ENCODE data around the gene CHRNA3.

DNA sequence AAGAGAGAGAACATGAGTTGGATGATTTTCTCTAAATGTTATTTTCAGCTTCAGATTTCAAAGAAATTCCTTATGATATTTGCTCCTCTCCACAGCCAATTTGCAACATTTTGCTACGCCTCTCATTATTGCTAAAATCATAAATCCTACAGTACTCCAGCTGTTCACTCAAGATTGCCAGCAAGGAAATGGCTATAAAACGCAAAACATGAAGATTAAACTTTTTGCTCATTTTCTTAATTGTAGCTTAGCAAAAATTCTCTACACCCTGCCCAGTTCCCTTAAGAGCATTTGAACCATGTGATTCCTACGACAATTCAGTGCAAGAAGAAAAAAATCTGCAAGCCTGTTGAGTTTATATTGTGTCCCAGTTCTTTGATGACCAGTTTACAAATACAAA, 6.8 kb downstream of the CHRNA3 start:
- TF ChIP-seq, protein P1, sequence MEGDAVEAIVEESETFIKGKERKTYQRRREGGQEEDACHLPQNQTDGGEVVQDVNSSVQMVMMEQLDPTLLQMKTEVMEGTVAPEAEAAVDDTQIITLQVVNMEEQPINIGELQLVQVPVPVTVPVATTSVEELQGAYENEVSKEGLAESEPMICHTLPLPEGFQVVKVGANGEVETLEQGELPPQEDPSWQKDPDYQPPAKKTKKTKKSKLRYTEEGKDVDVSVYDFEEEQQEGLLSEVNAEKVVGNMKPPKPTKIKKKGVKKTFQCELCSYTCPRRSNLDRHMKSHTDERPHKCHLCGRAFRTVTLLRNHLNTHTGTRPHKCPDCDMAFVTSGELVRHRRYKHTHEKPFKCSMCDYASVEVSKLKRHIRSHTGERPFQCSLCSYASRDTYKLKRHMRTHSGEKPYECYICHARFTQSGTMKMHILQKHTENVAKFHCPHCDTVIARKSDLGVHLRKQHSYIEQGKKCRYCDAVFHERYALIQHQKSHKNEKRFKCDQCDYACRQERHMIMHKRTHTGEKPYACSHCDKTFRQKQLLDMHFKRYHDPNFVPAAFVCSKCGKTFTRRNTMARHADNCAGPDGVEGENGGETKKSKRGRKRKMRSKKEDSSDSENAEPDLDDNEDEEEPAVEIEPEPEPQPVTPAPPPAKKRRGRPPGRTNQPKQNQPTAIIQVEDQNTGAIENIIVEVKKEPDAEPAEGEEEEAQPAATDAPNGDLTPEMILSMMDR (IDR thresholded peaks at IDR 0.05), result no peak
- no peak for TF ChIP-seq POLR2A (IDR thresholded peaks at IDR 0.05)
- TF ChIP-seq POLR2AphosphoS5 (IDR thresholded peaks at IDR 0.05), result no peak
